ENCODE measurements around the gene UBR3. TPM values are rescaled to one million over a fixed set of nuclear protein-coding genes. Genes with fewer than 3 reads are reported as not detected.

The UBR3 gene
- polyA plus RNA-seq, 1 donor from 2014 or later, result 75.2 TPM

GRCh38 chr2:169828141-169828811, 1.0 kb downstream of the UBR3 start:
- no peaks in the 10 kb centered on the region for H3K36me3 ChIP-seq (ENCODE audit: insufficient read depth, low read length)
- no peaks in the 10 kb centered on the region for H3F3A ChIP-seq (ENCODE audit: insufficient read depth, low read length, poor library complexity, severe bottlenecking)
- peak overlapping the region; percentile 99 for H3K4me2 ChIP-seq (ENCODE audit: low read length)
- peak overlapping the region; percentile 99 for H3K4me3 ChIP-seq (ENCODE audit: low read length)
- TF ChIP-seq POLR2AphosphoS5 (IDR thresholded peaks at IDR 0.05) (peak; percentile 17), REST (IDR thresholded peaks at IDR 0.05; ENCODE audit: borderline replicate concordance) (no peak), RAD21 (conservative IDR thresholded peaks at IDR 0.05) (no peak), EP300 (conservative IDR thresholded peaks at IDR 0.05; ENCODE audit: poor library complexity, severe bottlenecking) (peak; percentile 52), TAF1 (IDR thresholded peaks at IDR 0.05; ENCODE audit: low read depth) (peak; percentile 57), MXI1 (conservative IDR thresholded peaks at IDR 0.05; ENCODE audit: poor library complexity, severe bottlenecking) (peak; percentile 88), CTCF (IDR thresholded peaks at IDR 0.05; ENCODE audit: poor library complexity, severe bottlenecking) (no peak)
- peaks cover 45% of the 10 kb centered on the region for H3K79me2 ChIP-seq (replicated peaks; ENCODE audit: insufficient read depth, low read length)
- no peaks in the 10 kb centered on the region for H3K9me2 ChIP-seq (ENCODE audit: insufficient read depth, low read length)
- H2AFZ ChIP-seq (ENCODE audit: low read depth, low read length), result peak overlapping the region; percentile 83
- H3K27ac ChIP-seq (ENCODE audit: low read length), result peak overlapping the region; percentile 78
- no peaks in the 10 kb centered on the region for H3K9me3 ChIP-seq (ENCODE audit: low read length)
- peak overlapping the region; percentile 87 for H3K9ac ChIP-seq (ENCODE audit: low read length)
- H4K20me1 ChIP-seq (ENCODE audit: insufficient read depth), result peaks cover 3% of the 10 kb centered on the region
- no peaks in the 10 kb centered on the region for H3K27me3 ChIP-seq (ENCODE audit: insufficient read depth, low read depth, low read length)

- no peak for TF ChIP-seq RAD21 (conservative IDR thresholded peaks at IDR 0.05)
- no peak for TF ChIP-seq EZH2 (IDR thresholded peaks at IDR 0.05; ENCODE audit: borderline replicate concordance, insufficient read depth, low read length, poor library complexity, severe bottlenecking)
- no peak for TF ChIP-seq MXI1 (conservative IDR thresholded peaks at IDR 0.05; ENCODE audit: poor library complexity, severe bottlenecking)
- TF ChIP-seq TAF1 (IDR thresholded peaks at IDR 0.05; ENCODE audit: low read depth), result no peak
- no peak for TF ChIP-seq POLR2AphosphoS5 (IDR thresholded peaks at IDR 0.05)
- no peak for TF ChIP-seq EP300 (conservative IDR thresholded peaks at IDR 0.05; ENCODE audit: poor library complexity, severe bottlenecking)
Observed at GRCh38 chr2:169834401-169834800, 7.1 kb downstream of the UBR3 start.

More at GRCh38 chr2:169834401-169834800, 7.1 kb downstream of the UBR3 start:
- H2AFZ ChIP-seq (ENCODE audit: low read depth, low read length), result no peak overlapping the region
- no peak overlapping the region for H3K9ac ChIP-seq (ENCODE audit: low read length)
- H3K9me3 ChIP-seq (ENCODE audit: low read length), result no peaks in the 10 kb centered on the region
- H3K9me2 ChIP-seq (ENCODE audit: insufficient read depth, low read length), result no peaks in the 10 kb centered on the region
- H3F3A ChIP-seq (ENCODE audit: insufficient read depth, low read length, poor library complexity, severe bottlenecking), result no peaks in the 10 kb centered on the region
- H3K27me3 ChIP-seq (ENCODE audit: insufficient read depth, low read depth, low read length), result no peaks in the 10 kb centered on the region
- no peaks in the 10 kb centered on the region for H3K36me3 ChIP-seq (ENCODE audit: insufficient read depth, low read length)
- H4K20me1 ChIP-seq (ENCODE audit: insufficient read depth), result peaks cover 3% of the 10 kb centered on the region
- H3K4me3 ChIP-seq (ENCODE audit: low read length), result no peak overlapping the region
- H3K4me2 ChIP-seq (ENCODE audit: low read length), result no peak overlapping the region
- H3K79me2 ChIP-seq (replicated peaks; ENCODE audit: insufficient read depth, low read length), result peaks cover 57% of the 10 kb centered on the region
- H3K27ac ChIP-seq (ENCODE audit: low read length), result no peak overlapping the region
